Measurements from ENCODE around the gene PMP22.

DNA sequence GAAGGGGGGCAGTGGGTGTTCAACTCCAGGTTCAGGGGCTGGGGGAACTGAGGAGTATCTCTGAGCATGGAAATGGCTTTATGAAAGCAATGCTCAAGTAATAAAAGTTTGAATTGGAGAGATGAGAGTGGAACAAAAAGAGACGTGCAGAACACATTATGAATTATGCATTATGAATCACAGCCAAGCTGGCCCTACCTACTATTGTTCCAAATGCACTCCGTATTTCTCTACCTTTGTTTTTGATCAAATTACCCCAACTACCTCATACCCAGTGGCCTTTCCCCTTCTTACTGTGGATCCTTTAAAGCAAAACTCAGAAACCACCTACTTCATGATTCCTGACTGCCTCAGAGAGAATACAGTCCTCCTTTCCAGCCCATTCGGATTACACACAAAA lies 38.1 kb upstream of the PMP22 start:
- TF ChIP-seq, protein P1, sequence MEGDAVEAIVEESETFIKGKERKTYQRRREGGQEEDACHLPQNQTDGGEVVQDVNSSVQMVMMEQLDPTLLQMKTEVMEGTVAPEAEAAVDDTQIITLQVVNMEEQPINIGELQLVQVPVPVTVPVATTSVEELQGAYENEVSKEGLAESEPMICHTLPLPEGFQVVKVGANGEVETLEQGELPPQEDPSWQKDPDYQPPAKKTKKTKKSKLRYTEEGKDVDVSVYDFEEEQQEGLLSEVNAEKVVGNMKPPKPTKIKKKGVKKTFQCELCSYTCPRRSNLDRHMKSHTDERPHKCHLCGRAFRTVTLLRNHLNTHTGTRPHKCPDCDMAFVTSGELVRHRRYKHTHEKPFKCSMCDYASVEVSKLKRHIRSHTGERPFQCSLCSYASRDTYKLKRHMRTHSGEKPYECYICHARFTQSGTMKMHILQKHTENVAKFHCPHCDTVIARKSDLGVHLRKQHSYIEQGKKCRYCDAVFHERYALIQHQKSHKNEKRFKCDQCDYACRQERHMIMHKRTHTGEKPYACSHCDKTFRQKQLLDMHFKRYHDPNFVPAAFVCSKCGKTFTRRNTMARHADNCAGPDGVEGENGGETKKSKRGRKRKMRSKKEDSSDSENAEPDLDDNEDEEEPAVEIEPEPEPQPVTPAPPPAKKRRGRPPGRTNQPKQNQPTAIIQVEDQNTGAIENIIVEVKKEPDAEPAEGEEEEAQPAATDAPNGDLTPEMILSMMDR (IDR thresholded peaks at IDR 0.05; ENCODE audit: low read length) = no peak
- TF ChIP-seq EZH2phosphoT487 (IDR thresholded peaks at IDR 0.05; ENCODE audit: low read length) = no peak
- no peak for TF ChIP-seq EZH2 (optimal IDR thresholded peaks at IDR 0.05; ENCODE audit: low read depth, low read length)

Data from MM.1S (cell line).